ENCODE results near the gene AS3MT. TPM values are rescaled to one million over a fixed set of nuclear protein-coding genes. Genes with fewer than 3 reads are reported as not detected.

Gene AS3MT
- polyA plus RNA-seq, 1 of the 3 experiments (the other 2 are of a cell fraction), result 9.0 TPM

GRCh38 chr10:102904346-102904745 is 35.1 kb downstream of the AS3MT start:
- H3K9ac ChIP-seq, result no peak overlapping the region
- ChIA-PET CTCF (interaction anchor here (0.7 to 7.6 kb wide), 4 partner anchors 10 to 382 kb away, joined by 3 to 71 read pairs (median 36); partner anchors contain the start of genes CNNM2 and CYP17A1), POLR2A (no interaction called here)
- no peaks in the 10 kb centered on the region for H3K36me3 ChIP-seq (replicated peaks in 1 of 2; ENCODE audit: control insufficient read depth in 1 of 2, insufficient read depth in 2 of 2, low read length in 1 of 2)
- no peaks in the 10 kb centered on the region for H3K79me2 ChIP-seq (ENCODE audit: insufficient read depth)
- H3K27me3 ChIP-seq (ENCODE audit: insufficient read depth), result no peaks in the 10 kb centered on the region
- H3K4me2 ChIP-seq, result no peak overlapping the region
- H2AFZ ChIP-seq (ENCODE audit: low read depth), result no peak overlapping the region
- H4K20me1 ChIP-seq (ENCODE audit: insufficient read depth), result no peaks in the 10 kb centered on the region
- TF ChIP-seq YY1 (IDR thresholded peaks at IDR 0.05; ENCODE audit: low read depth), result no peak
- TF ChIP-seq RCOR1 (IDR thresholded peaks at IDR 0.05; ENCODE audit: low read length), result no peak
- no peak for TF ChIP-seq NRF1 (IDR thresholded peaks at IDR 0.05; ENCODE audit: low read depth, low read length)
- no peak for TF ChIP-seq MXI1 (IDR thresholded peaks at IDR 0.05; ENCODE audit: low read depth, low read length)
- TF ChIP-seq PBX3 (IDR thresholded peaks at IDR 0.05), result no peak
- no peak for TF ChIP-seq USF1 (IDR thresholded peaks at IDR 0.05; ENCODE audit: borderline replicate concordance, low read depth)
- TF ChIP-seq NFIC (IDR thresholded peaks at IDR 0.05; ENCODE audit: borderline replicate concordance), result no peak
- no peak for TF ChIP-seq TAF1 (IDR thresholded peaks at IDR 0.05; ENCODE audit: borderline replicate concordance, low read depth, low read length)
- no peak for TF ChIP-seq EP300 (IDR thresholded peaks at IDR 0.05; ENCODE audit: borderline replicate concordance in 1 of 2, low read depth in 1 of 2, low read length in 1 of 2)
- H3K27ac ChIP-seq (ENCODE audit: low read depth in 2 of 2, low read length in 1 of 2), result no peak overlapping the region
- H3K9me2 ChIP-seq, result no peaks in the 10 kb centered on the region
- no peak overlapping the region for H3K4me3 ChIP-seq (ENCODE audit: low read depth in 2 of 2, low read length in 1 of 2)
- no peaks in the 10 kb centered on the region for H3K4me1 ChIP-seq (ENCODE audit: control insufficient read depth in 1 of 2, insufficient read depth in 2 of 2, low read depth in 1 of 2, low read length in 1 of 2)
- no peaks in the 10 kb centered on the region for H3F3A ChIP-seq (replicated peaks; ENCODE audit: insufficient read depth)
- H3K9me3 ChIP-seq, result no peaks in the 10 kb centered on the region
- DNase-seq, result no peak

GRCh38 chr10:102906507-102906906 is 37.2 kb downstream of the AS3MT start:
- Histone ChIP-seq H3K27me3 (ENCODE audit: insufficient read depth) (no peaks in the 10 kb centered on the region), H2AFZ (ENCODE audit: low read depth) (no peak overlapping the region), H3K36me3 (replicated peaks in 1 of 2; ENCODE audit: control insufficient read depth in 1 of 2, insufficient read depth in 2 of 2, low read length in 1 of 2) (no peaks in the 10 kb centered on the region), H3K27ac (ENCODE audit: low read depth in 2 of 2, low read length in 1 of 2) (no peak overlapping the region), H3K9me3 (no peaks in the 10 kb centered on the region), H3K9me2 (no peaks in the 10 kb centered on the region), H3K4me3 (ENCODE audit: low read depth in 2 of 2, low read length in 1 of 2) (no peak overlapping the region), H3K9ac (no peak overlapping the region), H3K4me1 (ENCODE audit: control insufficient read depth in 1 of 2, insufficient read depth in 2 of 2, low read depth in 1 of 2, low read length in 1 of 2) (no peaks in the 10 kb centered on the region), H3K4me2 (no peak overlapping the region), H3F3A (replicated peaks; ENCODE audit: insufficient read depth) (no peaks in the 10 kb centered on the region), H4K20me1 (ENCODE audit: insufficient read depth) (no peaks in the 10 kb centered on the region), H3K79me2 (ENCODE audit: insufficient read depth) (no peaks in the 10 kb centered on the region)
- DNase-seq, result no peak
- TF ChIP-seq RCOR1 (IDR thresholded peaks at IDR 0.05; ENCODE audit: low read length) (no peak), SIN3A (IDR thresholded peaks at IDR 0.05; ENCODE audit: borderline replicate concordance, low read depth, low read length) (no peak), NFIC (IDR thresholded peaks at IDR 0.05; ENCODE audit: borderline replicate concordance) (no peak), GATA2 (CRISPR knock-in tag; IDR thresholded peaks at IDR 0.05) (no peak), SMC3 (IDR thresholded peaks at IDR 0.05; ENCODE audit: low read depth, low read length) (no peak), POLR2AphosphoS5 (IDR thresholded peaks at IDR 0.05; ENCODE audit: low read depth, low read length) (no peak), ZBTB33 (IDR thresholded peaks at IDR 0.05; ENCODE audit: borderline replicate concordance, low read depth) (no peak), GABPA (IDR thresholded peaks at IDR 0.05; ENCODE audit: low read depth) (no peak), FOSL2 (IDR thresholded peaks at IDR 0.05; ENCODE audit: borderline replicate concordance, low read depth) (no peak), FOXJ3 (CRISPR knock-in tag; IDR thresholded peaks at IDR 0.05) (no peak), MXI1 (IDR thresholded peaks at IDR 0.05; ENCODE audit: low read depth, low read length) (no peak), TEAD4 (IDR thresholded peaks at IDR 0.05; ENCODE audit: borderline replicate concordance, insufficient read depth) (no peak), USF1 (IDR thresholded peaks at IDR 0.05; ENCODE audit: borderline replicate concordance, low read depth) (no peak), CHD2 (IDR thresholded peaks at IDR 0.05; ENCODE audit: low read length, partially characterized antibody) (no peak), RFX5 (IDR thresholded peaks at IDR 0.05; ENCODE audit: low read length) (no peak), IRF3 (IDR thresholded peaks at IDR 0.05; ENCODE audit: low read depth, low read length) (no peak)
- CTCF ChIA-PET, result no interaction called here
- 93% methylated on average over 4 of the region's 4 CpGs for WGBS (ENCODE audit: low lambda C conversion rate)
- POLR2A ChIA-PET, result no interaction called here

Measured in SK-N-SH (cell line).